GM18499 (cell line): ENCODE results near the gene CHADL.
"Not testable (repeated sequence)": the region's sequence is repeated elsewhere in the genome, so short reads cannot be mapped to it uniquely, and the experiment has no call there.

Source experiments
- ATAC-seq: cut with Tn5 transposase; IDR thresholded peaks from one replicate; pipeline ENCODE4 v1.9.1; 2021; ENCODE audit warnings: moderate number of reproducible peaks; ENCODE audit not compliant: insufficient read depth, unreplicated experiment

Gene CHADL

DNA sequence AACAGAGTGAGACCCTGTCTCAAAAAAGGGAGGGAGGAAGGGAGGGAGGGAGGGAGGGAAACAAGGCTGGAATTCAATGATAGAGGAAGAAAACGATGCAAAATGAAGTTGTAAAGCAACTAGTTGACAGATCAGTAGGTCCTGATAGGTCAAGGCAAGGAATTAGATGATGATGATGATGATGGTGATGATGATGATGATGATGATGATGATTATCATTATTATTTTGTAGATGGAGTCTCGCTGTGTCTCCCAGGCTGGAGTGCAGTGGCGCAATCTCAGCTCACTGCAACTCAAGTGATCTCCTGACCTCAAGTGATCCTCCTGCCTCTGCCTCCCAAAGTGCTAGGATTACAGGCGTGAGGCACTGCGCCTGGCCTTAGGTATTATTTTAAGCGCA, 46.9 kb downstream of the CHADL start:
- ATAC-seq: no peak

GRCh38 chr22:41191467-41191866, 49.3 kb downstream of the CHADL start:
- no peak for ATAC-seq

DNA sequence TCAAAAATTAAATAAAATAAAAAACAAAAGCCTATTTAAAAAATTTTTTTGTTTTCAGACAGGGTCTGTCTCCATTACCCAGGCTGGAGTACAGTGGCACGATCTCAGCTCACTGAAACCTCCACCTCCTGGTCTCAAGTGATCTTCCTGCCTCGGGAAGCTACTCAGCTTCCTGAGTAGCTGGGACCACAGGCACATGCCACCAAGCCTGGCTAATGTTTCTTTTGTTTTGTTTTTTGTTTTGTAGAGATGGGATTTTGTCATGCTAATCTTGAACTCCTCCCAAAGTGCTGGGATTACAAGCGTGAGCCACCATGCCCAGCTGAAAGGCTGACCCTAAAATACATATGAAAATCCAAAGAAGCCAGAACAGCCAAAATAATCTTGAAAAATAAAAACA, 56.1 kb downstream of the CHADL start:
- no peak for ATAC-seq

GRCh38 chr22:41181349-41182241, 59.1 kb downstream of the CHADL start:
- no peak for ATAC-seq

- ATAC-seq: no peak
Observed at GRCh38 chr22:41180926-41181325, 59.8 kb downstream of the CHADL start.

DNA sequence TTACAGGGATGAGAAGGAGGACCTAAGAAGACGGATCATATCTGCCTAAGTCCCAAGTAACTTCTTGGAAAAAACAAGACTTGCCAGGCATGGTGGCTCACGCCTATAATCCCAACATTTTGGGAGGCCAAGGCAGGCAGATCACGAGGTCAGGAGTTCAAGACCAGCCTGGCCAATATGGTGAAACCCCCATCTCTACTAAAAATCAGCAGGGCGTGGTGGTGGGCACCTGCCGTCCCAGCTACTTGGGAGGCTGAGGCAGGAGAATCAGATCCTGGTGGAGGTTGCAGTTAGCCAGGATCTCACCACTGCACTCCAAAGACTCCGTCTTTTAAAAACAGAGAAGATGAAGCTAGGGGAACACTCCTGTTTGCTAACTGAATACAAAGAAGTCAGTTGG, 60.4 kb downstream of the CHADL start:
- ATAC-seq: not testable (repeated sequence)
